Stimulated activated CD8-positive, alpha-beta memory T cell treated with anti-CD3 and anti-CD28 coated beads, Interleukin-4, amount 100 ng/mL, for 1 hour (primary cell): ENCODE results near the gene GADD45G.

Experiments used
- DNase-seq, 2 donors: peaks; one replicate each; pipeline ENCODE4 v3.0.0-alpha.2; 2020; ENCODE audit warnings: low read depth in 2 of 2, low spot score in 1 of 2

Gene GADD45G

DNA sequence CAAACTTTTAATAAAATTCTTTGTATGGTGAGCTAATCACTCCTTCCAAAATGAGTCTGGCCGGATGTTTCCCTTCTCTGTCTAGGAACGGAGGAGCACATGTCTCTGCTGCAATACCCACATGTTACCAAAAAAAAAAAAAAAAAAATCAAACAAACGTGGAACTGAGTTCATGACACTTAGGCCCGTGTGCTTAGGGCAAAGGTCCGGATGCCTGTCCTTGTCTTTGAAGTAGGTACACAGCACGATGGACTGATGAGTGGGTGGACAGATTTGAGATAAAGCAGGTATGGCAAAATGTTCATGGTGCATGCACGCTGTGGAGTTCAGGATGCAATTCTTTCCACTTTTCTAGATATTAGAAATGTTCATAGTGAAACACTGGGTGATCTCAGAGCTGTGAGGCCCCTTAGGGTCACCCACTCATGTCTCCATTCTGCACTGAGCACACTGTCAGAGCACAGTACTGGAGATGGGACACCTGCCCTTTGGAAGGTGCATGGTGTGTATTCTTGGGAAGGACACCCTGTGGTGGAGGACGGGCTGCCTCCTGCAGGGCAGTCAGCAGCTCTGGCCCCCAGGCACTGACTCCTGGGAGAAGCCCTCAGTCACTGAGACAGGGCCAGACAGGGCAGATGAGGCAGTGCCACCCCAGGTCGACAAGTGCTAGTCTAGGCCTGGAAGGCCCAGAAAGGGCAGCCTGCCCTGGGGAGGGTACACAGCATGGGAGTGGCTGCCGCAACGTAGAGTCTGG lies 43.6 kb downstream of the GADD45G start:
- no peak for DNase-seq

GRCh38 chr9:89649039-89649691 lies 44.4 kb downstream of the GADD45G start:
- DNase-seq = no peak

DNA sequence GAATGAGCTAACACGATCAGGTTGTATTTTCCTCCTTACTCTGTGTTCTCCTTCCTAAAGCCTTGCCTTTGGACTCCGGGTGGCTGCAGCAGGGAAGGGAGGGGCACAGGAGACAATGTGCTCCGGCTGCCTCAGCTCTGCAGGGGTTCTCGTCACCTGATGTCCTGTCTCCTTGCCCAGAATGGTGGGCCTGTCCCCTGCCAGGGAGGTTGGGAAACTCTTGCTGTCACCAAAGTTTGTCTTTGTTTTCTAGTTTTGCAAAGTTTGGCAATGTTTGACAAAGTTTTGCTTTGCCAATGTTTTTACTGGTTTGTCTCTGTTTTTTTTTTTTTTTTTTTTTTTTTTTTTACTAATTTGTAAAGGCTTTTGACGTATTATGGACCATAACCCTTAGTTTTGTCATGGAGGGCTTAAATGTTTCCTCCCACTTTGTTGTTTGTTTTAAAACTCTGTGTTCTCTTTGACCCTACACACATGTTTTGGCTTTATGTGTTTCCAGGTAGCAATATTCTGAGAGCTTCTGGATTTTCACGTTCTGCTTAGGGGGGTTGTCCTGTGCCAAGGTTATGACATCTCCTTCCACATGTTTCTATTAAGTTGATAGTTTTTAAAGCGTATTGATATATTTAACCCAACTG lies 49.3 kb downstream of the GADD45G start:
- no peak for DNase-seq

DNA sequence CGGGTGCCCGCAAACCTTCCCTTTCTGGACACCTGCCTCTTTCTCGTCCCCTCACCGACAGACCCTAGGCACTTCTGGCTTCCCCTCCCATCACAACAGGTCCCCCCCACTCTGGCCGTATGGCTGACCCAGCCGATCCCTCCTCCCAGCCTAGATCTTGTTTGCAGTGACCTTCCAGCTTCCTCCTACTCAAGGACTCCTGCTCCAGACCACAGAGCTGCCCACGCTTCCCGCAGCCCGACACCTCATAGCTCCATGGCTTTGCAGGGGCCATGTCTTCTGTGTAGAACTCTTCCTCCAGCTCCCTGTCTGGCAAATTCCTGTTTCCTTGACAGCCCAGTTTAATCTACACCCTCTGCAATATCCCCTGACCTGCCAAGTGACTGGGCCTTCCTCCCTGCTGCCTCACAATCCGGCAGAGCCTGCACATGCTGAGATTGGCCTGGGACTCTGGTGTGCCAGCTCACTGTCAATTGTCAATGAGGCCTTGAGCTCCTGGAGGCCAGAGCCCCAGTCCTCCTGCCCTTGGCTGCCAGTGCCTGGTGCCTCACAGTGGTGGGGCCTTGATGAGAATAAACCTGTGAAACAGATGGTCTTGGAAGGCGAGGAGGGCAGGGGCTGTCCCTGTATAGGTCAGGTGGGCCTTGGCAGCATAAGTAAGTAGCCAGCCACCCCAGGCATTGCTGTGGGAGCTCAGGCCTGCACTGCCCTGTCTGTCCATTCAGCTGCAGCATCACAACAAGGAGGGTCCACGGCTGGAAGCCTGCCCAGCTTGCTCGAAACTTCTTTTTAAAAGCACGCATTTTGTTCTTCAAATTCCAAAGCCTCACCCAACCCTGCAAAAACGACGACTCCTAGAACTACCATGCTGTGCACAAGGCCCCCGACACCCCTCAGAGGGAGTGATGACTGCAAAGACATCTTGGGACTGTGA lies 50.5 kb downstream of the GADD45G start:
- DNase-seq = no peak
